ENCODE results near the gene TRIP12. TPM values are rescaled to one million over a fixed set of nuclear protein-coding genes. Genes with fewer than 3 reads are reported as not detected.
A peak's percentile ranks its signal among the peaks of the same experiment; 100 is the strongest.

Gene TRIP12
- total and polyA plus RNA-seq, 2 of the 8 experiments (the other 6 are each of a cell fraction or from before 2014, with no cell fraction given): 23.1 to 174 TPM

DNA sequence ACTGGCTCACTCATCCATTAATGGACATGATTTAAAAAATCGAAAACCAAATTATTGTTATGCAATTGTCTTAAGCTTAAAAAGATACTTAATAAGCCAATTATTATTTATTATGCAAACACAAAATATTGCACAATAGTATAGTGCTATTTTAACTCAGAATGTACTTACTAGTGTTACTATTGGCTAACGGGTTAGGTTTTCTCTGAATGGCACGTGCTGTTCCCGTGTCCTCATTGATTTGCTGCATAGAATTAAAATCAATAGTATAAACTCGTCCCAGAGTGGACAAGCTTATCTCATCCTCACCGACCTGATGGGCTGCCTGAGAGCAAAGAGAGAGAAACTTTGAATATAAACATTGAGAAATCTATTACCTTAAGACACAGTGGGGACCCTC, 116.2 kb downstream of the TRIP12 start:
- Histone ChIP-seq H3K14ac (ENCODE audit: insufficient read length) (no peak overlapping the region), H3K27ac (ENCODE audit: low read depth, low read length) (no peak overlapping the region), H3K9ac (replicated peaks in 1 of 4; ENCODE audit: extremely low read depth in 1 of 4, low read depth in 3 of 4, low read length in 3 of 4) (no peak overlapping the region), H3K23ac (ENCODE audit: insufficient read length) (no peak overlapping the region), H3K79me1 (ENCODE audit: low read depth, low read length) (no peaks in the 10 kb centered on the region), H3K18ac (ENCODE audit: extremely low read depth, low read length) (no peak overlapping the region), H2BK5ac (ENCODE audit: low read depth, low read length) (no peak overlapping the region), H3K27me3 (replicated peaks in 1 of 4; ENCODE audit: control insufficient read depth in 3 of 4, extremely low read depth in 1 of 4, insufficient read depth in 3 of 4, low read length in 3 of 4) (no peaks in the 10 kb centered on the region), H3K4me2 (ENCODE audit: insufficient read depth in 1 of 2, low read depth in 2 of 2, low read length in 2 of 2) (no peak overlapping the region), H4K5ac (ENCODE audit: insufficient read length, low read depth, low read length) (no peak overlapping the region), H3K23me2 (ENCODE audit: low read depth, low read length) (no peaks in the 10 kb centered on the region), H3K56ac (replicated peaks; ENCODE audit: insufficient read length, low read depth, low read length) (no peak overlapping the region), H2BK15ac (ENCODE audit: low read length) (no peak overlapping the region), H2BK20ac (ENCODE audit: low read length) (no peak overlapping the region), H3K79me2 (ENCODE audit: control insufficient read depth in 1 of 2, insufficient read depth in 2 of 2, low read length in 2 of 2) (no peaks in the 10 kb centered on the region), H3K4ac (replicated peaks; ENCODE audit: insufficient read length, low read depth, low read length) (no peak overlapping the region), H2AK5ac (ENCODE audit: low read depth, low read length) (no peak overlapping the region), H3K36me3 (ENCODE audit: control insufficient read depth in 2 of 4, insufficient read depth in 4 of 4, low read length in 3 of 4) (peaks cover 4 to 60% (median 18%) of the 10 kb centered on the region in 4 experiments; a peak in 6 of 8 replicates), H4K20me1 (replicated peaks in 1 of 2; ENCODE audit: control insufficient read depth in 1 of 2, insufficient read depth in 2 of 2, low read length in 2 of 2) (peaks cover 2% of the 10 kb centered on the region in 2 experiments), H4K8ac (ENCODE audit: extremely low read depth, insufficient read depth, low read length) (no peak overlapping the region), H3K4me1 (replicated peaks in 1 of 4; ENCODE audit: control insufficient read depth in 3 of 4, insufficient read depth in 4 of 4, low read length in 3 of 4) (no peaks in the 10 kb centered on the region), H3K9me3 (ENCODE audit: insufficient read depth in 2 of 2, low read depth in 1 of 2, low read length in 1 of 2) (no peaks in the 10 kb centered on the region), H3K4me3 (ENCODE audit: extremely low read depth in 1 of 4, insufficient read depth in 2 of 4, low read depth in 3 of 4, low read length in 4 of 4) (no peak overlapping the region), H2AFZ (ENCODE audit: low read length) (no peak overlapping the region), H2BK120ac (replicated peaks; ENCODE audit: low read depth, low read length) (no peak overlapping the region), H2BK12ac (ENCODE audit: low read depth, low read length) (no peak overlapping the region), H4K91ac (replicated peaks; ENCODE audit: insufficient read length, low read length) (no peak overlapping the region)
- peak; percentile 29; the same call in 1 of the 2 replicates for TF ChIP-seq CEBPB (IDR thresholded peaks at IDR 0.05; ENCODE audit: low read depth, low read length)
- TF ChIP-seq, protein P1, sequence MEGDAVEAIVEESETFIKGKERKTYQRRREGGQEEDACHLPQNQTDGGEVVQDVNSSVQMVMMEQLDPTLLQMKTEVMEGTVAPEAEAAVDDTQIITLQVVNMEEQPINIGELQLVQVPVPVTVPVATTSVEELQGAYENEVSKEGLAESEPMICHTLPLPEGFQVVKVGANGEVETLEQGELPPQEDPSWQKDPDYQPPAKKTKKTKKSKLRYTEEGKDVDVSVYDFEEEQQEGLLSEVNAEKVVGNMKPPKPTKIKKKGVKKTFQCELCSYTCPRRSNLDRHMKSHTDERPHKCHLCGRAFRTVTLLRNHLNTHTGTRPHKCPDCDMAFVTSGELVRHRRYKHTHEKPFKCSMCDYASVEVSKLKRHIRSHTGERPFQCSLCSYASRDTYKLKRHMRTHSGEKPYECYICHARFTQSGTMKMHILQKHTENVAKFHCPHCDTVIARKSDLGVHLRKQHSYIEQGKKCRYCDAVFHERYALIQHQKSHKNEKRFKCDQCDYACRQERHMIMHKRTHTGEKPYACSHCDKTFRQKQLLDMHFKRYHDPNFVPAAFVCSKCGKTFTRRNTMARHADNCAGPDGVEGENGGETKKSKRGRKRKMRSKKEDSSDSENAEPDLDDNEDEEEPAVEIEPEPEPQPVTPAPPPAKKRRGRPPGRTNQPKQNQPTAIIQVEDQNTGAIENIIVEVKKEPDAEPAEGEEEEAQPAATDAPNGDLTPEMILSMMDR (IDR thresholded peaks at IDR 0.05; ENCODE audit: control extremely low read depth in 1 of 3, insufficient read depth in 1 of 3, low read depth in 1 of 3, low read length in 3 of 3): no peak
- DNase-seq (ENCODE audit: low read depth in 1 of 2, low spot score in 2 of 2): no peak
- no peak for FAIRE-seq
- 91% methylated on average over 6 of the region's 6 CpGs; no CpG with 5 or more reads in 1 of the 2 experiments for WGBS, 2 experiments (ENCODE audit: extremely low coverage in 1 of 2, insufficient coverage in 1 of 2, insufficient read length in 1 of 2, insufficient replicate concordance in 2 of 2, low coverage in 1 of 2, low lambda C conversion rate in 2 of 2, missing lambda C conversion rate in 1 of 2)
- POLR2A ChIA-PET (ENCODE audit: partially characterized antibody): no interaction called here
- CTCF ChIA-PET (ENCODE audit: partially characterized antibody): no interaction called here
